ENCODE data around the gene FRAT1.
"Not testable (repeated sequence)": the region's sequence is repeated elsewhere in the genome, so short reads cannot be mapped to it uniquely, and the experiment has no call there.

The FRAT1 gene

GRCh38 chr10:97318772-97319651 is at the start of gene FRAT1:
FRAT1 (plus strand) TSS chr10:97319271; CDS start chr10:97319454, 183 bp downstream.
- peak; percentile 60 for DNase-seq

- DNase-seq: no peak
These were observed 48.4 kb upstream of the FRAT1 start for GRCh38 chr10:97270523-97271154.

GRCh38 chr10:97273700-97274099 is 45.4 kb upstream of the FRAT1 start:
- no peak for DNase-seq

- no peak for DNase-seq
These were observed 44.2 kb upstream of the FRAT1 start for GRCh38 chr10:97274828-97275227.

GRCh38 chr10:97277551-97277950 is 41.5 kb upstream of the FRAT1 start:
- no peak for DNase-seq

- DNase-seq: peak; percentile 8
These were observed 40.5 kb upstream of the FRAT1 start for GRCh38 chr10:97278491-97278989.

GRCh38 chr10:97279121-97279815 is 39.8 kb upstream of the FRAT1 start:
- DNase-seq: no peak

- DNase-seq: no peak
These were observed 38.3 kb upstream of the FRAT1 start for GRCh38 chr10:97280783-97281182.

GRCh38 chr10:97290076-97290475 is 29.0 kb upstream of the FRAT1 start:
- DNase-seq: not testable (repeated sequence)

GRCh38 chr10:97290576-97291356 is 28.3 kb upstream of the FRAT1 start:
- DNase-seq: not testable (repeated sequence)

GRCh38 chr10:97291357-97292096 is 27.5 kb upstream of the FRAT1 start:
- no peak for DNase-seq

GRCh38 chr10:97292097-97292861 is 26.8 kb upstream of the FRAT1 start, which contains the start of gene ARHGAP19:
ARHGAP19 (minus strand) TSS chr10:97292637; CDS start chr10:97292627, 10 bp downstream.
- DNase-seq: peak; percentile 88

- DNase-seq: no peak
These were observed 26.2 kb upstream of the FRAT1 start for GRCh38 chr10:97292862-97293198.

- DNase-seq: no peak
These were observed 21.4 kb upstream of the FRAT1 start for GRCh38 chr10:97297556-97298222.

- DNase-seq: no peak
These were observed 20.9 kb upstream of the FRAT1 start for GRCh38 chr10:97298223-97298571.

- DNase-seq: no peak
These were observed 18.1 kb upstream of the FRAT1 start for GRCh38 chr10:97300980-97301379.

GRCh38 chr10:97302088-97302791 is 16.8 kb upstream of the FRAT1 start:
- DNase-seq: no peak

- DNase-seq: no peak
These were observed 11.6 kb upstream of the FRAT1 start for GRCh38 chr10:97307441-97307840.

- DNase-seq: no peak
These were observed 10.9 kb upstream of the FRAT1 start for GRCh38 chr10:97307866-97308780.
